Lower leg skin (tissue), 4 donors: ENCODE data around the gene CCDC27. TPM values are rescaled to one million over a fixed set of nuclear protein-coding genes. Genes with fewer than 3 reads are reported as not detected.

Experiments used
- DNase-seq, 2 donors: peaks; one replicate each; pipeline ENCODE4 v3.0.0-alpha.2; 2019; ENCODE audit warnings: low spot score in 2 of 2
- H3K4me3 ChIP-seq: fragments of 200-600 bp; sonication (generic); 2 replicates; pipeline ENCODE4 v1.5.1; 2017; ENCODE audit warnings: mild to moderate bottlenecking, low read depth; ENCODE audit not compliant: poor library complexity, severe bottlenecking
- CTCF ChIP-seq, 3 donors: fragments of 450-650 bp; IDR thresholded peaks; one replicate each; pipeline ENCODE4 v1.5.1; 2016; ENCODE audit warnings: antibody characterized with exemption in 3 of 3, mild to moderate bottlenecking in 3 of 3, moderate library complexity in 2 of 3
- POLR2A ChIP-seq, 2 donors: fragments of 450-650 bp; IDR thresholded peaks; one replicate each; pipeline ENCODE4 v1.6.1; 2016 to 2017; ENCODE audit warnings: antibody characterized with exemption in 2 of 2, mild to moderate bottlenecking in 1 of 2, moderate library complexity in 1 of 2
- WGBS, 2 donors: methylation state at CpG; one replicate each; pipeline ENCODE4 v1.1.5; 2018; 5-methylcytosine and 5-hydroxymethylcytosine counted together
- intact Hi-C: fragments of 100-400 bp; cut with DNase I; formaldehyde crosslinking; loops from one replicate; pipeline ENCODE4 v1.15.0; 2023; ENCODE audit warnings: low total_unique reads
- total RNA-seq, 4 donors: library from RNA; depleted of rRNA; stranded (reverse); fragments of >200 nt; gene quantifications; one replicate each; pipeline ENCODE4 v1.1.0, GENCODE V29; 2016

Gene CCDC27
- total RNA-seq, 4 donors from 2014 or later = not detected

- no peak overlapping the region for H3K4me3 ChIP-seq
- 39 to 58% methylated on average over 5 to 6 of the region's 6 CpGs for WGBS, 2 donors
- intact Hi-C loops = no loop called here
- DNase-seq = no peak
- TF ChIP-seq CTCF (IDR thresholded peaks at IDR 0.05) (no peak), POLR2A (IDR thresholded peaks at IDR 0.05) (no peak)
Measured at GRCh38 chr1:3716351-3716750, 35.9 kb upstream of the CCDC27 start.

DNA sequence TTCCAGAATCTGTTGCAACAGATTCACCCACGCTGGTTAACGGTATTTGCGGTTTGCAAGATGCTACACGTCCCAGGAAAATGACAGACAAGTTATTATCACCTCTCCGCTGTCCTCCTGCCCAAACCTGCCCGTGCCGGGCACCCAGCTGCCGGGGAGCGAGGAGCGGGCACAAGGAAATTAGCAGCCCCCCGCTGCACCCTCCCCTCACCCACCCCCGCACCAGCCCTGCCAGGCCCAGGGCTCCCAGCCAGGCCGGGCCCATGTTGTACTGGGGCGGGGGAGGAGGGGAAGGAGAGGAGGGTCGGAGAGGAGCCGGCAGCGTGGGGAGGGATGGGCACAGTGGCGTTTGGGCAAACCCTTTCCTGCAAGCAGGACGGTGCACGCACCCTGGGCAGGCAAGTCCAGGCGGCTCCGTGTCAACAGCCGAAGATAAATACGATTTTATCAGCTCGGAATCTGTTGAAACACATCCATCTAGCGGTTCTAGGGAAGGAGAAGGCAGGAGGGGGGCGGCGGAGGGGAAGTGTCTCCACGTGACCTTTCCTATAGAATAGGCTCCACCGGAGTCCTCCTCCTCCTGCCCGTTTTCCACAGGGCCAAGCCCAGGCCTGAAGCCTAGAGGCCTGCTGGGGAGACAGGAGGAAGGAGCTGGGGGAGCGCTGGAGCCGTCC is 35.1 kb upstream of the CCDC27 start:
- no peak overlapping the region for H3K4me3 ChIP-seq
- DNase-seq = peak in 1 of 2 donors; percentile 48
- TF ChIP-seq POLR2A (IDR thresholded peaks at IDR 0.05) = no peak
- no peak for TF ChIP-seq CTCF (IDR thresholded peaks at IDR 0.05)
- WGBS, 2 donors = 32 to 39% methylated on average over 32 of the region's 33 CpGs
- intact Hi-C loops = no loop called here

DNA sequence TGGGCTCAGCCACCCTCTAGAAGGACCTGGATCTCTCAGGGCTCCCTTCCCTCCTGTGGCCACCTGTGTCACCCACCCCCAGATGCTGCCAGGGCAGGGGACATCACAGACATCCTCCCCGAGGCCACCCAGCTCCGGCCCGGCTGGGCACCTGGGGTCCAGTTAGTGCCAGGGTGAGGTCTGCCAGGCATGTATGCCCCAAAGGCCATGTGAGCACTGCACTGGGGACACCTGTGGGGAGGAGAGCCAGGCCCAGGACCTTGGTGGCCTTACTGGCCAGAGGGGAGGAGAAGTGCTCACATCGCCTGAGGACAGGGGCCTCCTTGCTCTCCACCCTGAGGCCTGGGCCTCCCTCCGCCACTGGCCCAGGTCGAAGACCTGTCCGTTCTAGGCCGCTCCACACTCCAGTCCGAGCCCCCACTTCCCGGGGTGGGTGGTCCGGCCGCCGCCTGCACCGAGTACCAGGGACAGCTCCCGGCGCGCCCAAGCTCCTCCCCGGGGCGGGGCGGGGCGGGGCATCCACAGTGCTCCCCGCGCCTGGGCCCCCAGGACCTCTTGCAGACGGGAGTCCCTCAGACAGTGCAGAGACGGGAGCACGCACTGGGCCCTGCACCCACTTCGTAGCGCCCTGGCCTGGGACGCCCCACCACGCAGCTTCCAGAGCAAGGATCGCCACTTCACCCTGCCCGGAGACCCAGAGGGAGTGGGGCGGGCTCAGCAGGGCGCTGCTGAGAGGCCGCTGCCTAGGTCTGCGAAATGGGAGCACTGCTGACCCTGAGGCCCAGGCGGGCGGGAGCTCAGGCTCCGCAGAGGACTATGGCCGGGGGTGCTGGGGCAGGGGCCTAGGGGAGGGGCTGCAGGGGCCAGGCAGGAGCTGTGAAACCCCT is 34.3 kb upstream of the CCDC27 start:
- no peak for TF ChIP-seq POLR2A (IDR thresholded peaks at IDR 0.05)
- no peak for DNase-seq
- H3K4me3 ChIP-seq = no peak overlapping the region
- intact Hi-C loops = no loop called here
- 30 to 43% methylated on average over 22 to 23 of the region's 40 CpGs for WGBS, 2 donors

DNA sequence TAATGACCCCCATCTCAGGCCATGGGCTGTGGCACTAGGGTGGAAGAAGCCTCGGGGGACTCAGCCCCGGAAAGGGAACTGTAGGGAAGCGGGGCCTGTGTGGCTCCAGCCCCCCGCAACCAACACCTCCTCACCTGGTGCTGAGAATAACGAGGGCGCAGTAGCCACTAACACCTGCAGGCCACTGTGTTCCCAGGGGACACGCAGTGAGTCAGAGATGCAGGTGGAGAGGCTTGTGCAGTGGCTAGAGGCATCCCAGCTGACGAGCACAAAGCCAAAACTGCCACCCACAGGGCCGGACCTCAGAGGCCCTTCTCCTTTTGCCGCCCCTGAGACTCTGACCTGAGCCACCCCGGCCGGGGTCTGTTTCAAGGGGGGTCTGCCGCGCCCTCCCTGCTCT is 33.5 kb upstream of the CCDC27 start:
- intact Hi-C loops = no loop called here
- TF ChIP-seq CTCF (IDR thresholded peaks at IDR 0.05) (no peak), POLR2A (IDR thresholded peaks at IDR 0.05) (no peak)
- H3K4me3 ChIP-seq = no peak overlapping the region
- 70 to 80% methylated on average over 12 to 14 of the region's 14 CpGs for WGBS, 2 donors
- DNase-seq = no peak

DNA sequence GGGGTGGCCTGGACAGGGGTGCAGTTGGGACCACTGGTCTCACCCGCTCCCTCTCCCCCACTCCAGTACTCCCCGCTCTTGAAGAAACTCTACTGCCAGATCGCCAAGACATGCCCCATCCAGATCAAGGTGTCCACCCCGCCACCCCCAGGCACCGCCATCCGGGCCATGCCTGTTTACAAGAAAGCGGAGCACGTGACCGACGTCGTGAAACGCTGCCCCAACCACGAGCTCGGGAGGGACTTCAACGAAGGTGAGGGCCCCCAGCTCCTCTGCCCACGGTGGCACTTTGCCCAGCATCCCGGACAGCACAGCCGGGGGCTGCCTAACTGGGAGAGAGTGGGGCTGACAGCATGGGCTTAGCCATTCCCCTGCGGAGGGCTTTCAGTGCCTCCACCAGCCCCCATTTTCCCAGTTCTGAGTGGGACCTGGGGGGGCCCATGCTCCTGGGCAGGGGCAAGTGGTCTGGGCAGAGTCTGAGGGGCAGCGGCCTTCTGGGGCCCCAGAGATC is 30.2 kb upstream of the CCDC27 start:
- H3K4me3 ChIP-seq = no peak overlapping the region
- TF ChIP-seq POLR2A (IDR thresholded peaks at IDR 0.05) (no peak), CTCF (IDR thresholded peaks at IDR 0.05) (no peak)
- intact Hi-C loops = loop anchor here (1.0 kb wide), 1 partner anchor 233 kb away; no protein-coding TSS in a partner anchor
- WGBS, 2 donors = 61 to 79% methylated on average over 18 to 20 of the region's 20 CpGs
- DNase-seq = no peak

DNA sequence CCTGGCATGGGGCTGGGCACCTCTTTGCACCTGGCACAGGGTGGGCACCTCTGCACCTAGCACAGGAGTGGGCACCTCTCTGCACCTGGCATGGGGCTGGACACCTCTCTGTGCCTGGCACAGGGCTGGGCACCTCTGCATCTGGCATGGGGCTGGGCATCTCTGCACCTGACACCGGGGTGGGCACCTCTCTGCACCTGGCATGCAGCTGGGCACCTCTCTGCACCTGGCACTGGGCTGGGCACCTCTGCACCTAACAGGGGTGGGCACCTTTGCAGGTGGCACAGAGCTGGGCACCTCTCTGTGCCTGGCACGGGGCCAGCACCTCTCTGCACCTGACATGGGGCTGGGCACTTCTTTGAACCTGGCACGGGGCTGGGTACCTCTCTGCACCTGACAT is 29.4 kb upstream of the CCDC27 start:
- DNase-seq = no peak
- intact Hi-C loops = loop anchor here (1.0 kb wide), 1 partner anchor 234 kb away; no protein-coding TSS in a partner anchor
- WGBS, 2 donors = 54% methylated on average over 3 of the region's 3 CpGs; no CpG with 5 or more reads in 1 of the 2 donors
- no peak overlapping the region for H3K4me3 ChIP-seq
- TF ChIP-seq CTCF (IDR thresholded peaks at IDR 0.05) (no peak), POLR2A (IDR thresholded peaks at IDR 0.05) (no peak)
